Left cardiac atrium (tissue), 4 donors: Measurements from ENCODE around the gene ADAMTS16. TPM values are rescaled to one million over a fixed set of nuclear protein-coding genes. Genes with fewer than 3 reads are reported as not detected.

Source experiments
- ATAC-seq, 2 donors: fragments of 200-7000 bp; cut with Tn5 transposase; one replicate each; pipeline ENCODE4 v1.9.1; 2020; ENCODE audit warnings: mild to moderate bottlenecking in 2 of 2, moderate library complexity in 2 of 2
- DNase-seq: peaks from one replicate; pipeline ENCODE4 v3.0.0-alpha.2; 2020
- intact Hi-C, 2 donors: fragments of 100-400 bp; cut with DNase I; formaldehyde crosslinking; loops; one replicate each; pipeline versions ENCODE4 v1.14.1 to v1.15.1; 2022 to 2023
- total RNA-seq, 2 donors: library from RNA; stranded (reverse); fragmentation: NEBNext Ultra II Directional; extraction: Animal tissue kit (Norgen Biotek cat#: 25700); gene quantifications; one replicate each; pipeline ENCODE4 v1.2.1, GENCODE V29; 2021
- donor health status: DM: no; HTN: yes; CAD: no.
- donor health status: DM: no; HTN: yes; CAD: no; lungs with severe emphysema.
- donor health status: DM: yes; HTN: yes; CAD: no.
- donor health status: Dilated cardiomyopathy.

Gene ADAMTS16
- total RNA-seq, 2 donors from 2014 or later = 0.27 TPM; not detected in 1

DNA sequence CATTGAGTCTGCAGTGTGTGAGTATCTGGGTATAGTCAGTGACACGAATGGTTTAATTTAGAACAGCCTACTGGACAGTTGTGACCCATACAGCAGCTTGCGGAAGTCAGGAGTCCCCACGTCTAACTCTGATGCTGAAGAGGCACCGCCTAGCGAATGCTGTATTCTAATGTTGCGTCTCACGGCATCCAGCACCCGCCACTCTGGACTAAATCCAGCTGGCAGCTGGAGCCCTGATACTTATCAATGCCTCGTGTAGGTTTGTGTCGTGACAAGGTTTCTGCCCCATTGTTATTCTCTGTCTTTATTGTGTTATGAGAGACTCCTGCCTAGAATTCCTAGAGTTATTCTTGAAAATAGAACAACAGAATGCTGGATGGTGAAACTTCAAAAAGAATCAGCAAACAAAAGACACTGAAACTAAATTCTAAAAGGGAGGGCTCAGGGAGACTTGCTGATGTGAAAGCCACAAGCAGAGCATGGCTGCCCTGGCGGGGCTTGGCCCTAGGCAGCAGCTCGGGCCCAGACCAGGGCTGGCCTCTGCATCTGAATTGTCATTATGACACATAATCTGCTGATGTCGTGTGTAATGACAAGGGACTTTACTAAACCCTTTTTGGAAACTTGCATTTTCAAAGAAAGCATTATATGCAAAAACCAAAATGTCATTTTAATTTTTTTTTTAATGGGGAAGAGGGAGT is 158.9 kb downstream of the ADAMTS16 start:
- intact Hi-C loops = no loop called here
- ATAC-seq (no peak), DNase-seq (no peak)

DNA sequence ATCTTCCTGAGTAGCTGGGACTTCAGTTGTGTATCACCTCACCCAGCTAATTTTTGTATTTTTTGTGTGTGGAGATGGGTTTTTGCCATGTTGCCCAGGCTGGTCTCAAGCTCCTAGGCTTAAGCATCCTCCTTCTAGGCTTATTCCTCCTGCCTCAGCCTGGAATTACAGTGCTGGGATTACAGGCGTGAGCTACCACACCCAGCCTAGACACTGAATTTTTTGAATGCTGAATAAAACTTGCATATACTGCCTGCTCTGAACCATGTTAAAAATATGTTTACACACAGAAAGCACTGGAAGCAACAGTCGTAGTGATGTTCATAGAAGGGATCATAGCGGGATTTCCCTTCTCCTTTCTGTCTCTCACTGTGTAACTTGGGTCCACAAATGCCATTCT is 161.0 kb downstream of the ADAMTS16 start:
- intact Hi-C loops = no loop called here
- DNase-seq = no peak
- ATAC-seq = no peak

DNA sequence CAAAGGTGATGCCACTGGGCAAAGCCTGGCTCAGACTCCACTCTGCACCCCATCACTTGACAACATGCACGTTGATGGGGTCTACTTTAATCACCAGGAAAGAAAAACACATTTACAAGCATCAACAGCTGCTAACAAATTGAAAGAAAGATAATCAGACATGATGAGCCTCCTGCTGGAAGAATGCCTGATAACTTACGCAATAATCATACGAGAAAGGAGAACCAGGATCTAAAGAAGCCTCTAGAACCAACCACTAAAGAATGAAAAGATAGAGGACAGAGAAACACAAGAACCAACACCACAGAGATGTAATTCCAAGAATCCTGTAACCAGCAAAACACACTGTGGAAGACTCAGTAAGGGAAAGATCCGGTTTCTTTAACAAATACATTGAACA is 162.1 kb downstream of the ADAMTS16 start:
- no peak for ATAC-seq
- intact Hi-C loops = no loop called here
- no peak for DNase-seq

DNA sequence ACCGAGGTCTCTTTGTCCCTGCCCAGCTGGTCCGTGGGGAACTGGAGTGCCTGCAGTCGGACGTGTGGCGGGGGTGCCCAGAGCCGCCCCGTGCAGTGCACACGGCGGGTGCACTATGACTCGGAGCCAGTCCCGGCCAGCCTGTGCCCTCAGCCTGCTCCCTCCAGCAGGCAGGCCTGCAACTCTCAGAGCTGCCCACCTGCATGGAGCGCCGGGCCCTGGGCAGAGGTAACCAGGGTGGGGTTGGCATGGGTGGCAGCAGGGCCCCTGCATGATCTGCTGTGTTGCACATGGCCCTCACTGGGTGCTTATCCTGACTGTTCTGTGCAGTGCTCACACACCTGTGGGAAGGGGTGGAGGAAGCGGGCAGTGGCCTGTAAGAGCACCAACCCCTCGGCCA is 163.1 kb downstream of the ADAMTS16 start:
- intact Hi-C loops = no loop called here

DNA sequence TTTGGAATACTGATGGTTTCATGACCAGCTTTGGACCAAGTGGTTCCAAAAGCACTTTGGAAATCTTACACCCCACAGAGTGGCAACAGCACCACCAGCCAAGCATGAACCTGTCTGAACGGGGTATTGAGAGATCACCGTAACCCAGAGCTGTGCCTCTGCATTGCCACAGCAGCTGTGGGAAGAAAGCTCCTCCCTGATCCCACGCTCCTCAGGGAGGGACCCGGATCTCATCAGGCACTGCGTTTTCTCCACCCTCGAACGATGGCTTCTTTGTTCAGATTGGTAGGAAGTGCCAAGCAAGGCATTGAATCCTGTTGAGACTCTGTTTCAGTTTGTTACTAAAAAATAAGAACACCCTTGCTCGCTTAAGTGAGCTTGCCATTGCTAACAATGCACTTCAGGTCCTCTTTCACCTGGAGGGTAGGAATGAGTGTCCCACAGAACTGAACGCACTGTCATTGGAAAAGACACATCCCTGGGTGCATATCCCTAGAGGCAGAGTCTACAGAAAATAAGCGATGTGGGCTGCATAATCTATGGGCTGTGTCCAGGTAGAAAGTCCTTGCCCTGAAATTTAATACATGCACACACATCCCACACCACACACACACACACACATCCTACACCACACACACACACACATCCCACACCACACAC is 164.4 kb downstream of the ADAMTS16 start:
- no peak for ATAC-seq
- DNase-seq = no peak
- intact Hi-C loops = no loop called here

More for the DNA sequence above, 163.1 kb downstream of the ADAMTS16 start:
- DNase-seq = no peak
- no peak for ATAC-seq

DNA sequence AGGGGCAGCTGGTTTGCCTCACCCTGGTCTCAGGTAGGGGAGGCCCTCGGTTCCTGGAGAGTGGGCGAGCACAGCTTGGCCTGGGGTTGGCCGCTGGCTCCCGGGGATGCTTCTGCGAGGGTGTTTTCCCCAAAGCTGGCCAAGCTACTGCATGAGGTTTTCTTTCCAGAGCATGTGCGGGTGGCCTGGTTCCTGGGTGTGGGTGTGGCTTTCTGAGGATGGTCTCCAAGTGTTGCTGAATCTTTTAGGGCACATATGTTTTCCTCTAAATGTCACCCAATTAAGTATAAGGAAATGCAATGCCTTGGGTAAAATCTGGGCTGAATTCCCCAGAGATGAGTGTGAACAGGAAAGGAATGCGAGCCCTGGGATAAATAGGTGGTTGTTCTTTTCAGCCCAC is 166.6 kb downstream of the ADAMTS16 start:
- ATAC-seq (no peak), DNase-seq (no peak)
- intact Hi-C loops = no loop called here

DNA sequence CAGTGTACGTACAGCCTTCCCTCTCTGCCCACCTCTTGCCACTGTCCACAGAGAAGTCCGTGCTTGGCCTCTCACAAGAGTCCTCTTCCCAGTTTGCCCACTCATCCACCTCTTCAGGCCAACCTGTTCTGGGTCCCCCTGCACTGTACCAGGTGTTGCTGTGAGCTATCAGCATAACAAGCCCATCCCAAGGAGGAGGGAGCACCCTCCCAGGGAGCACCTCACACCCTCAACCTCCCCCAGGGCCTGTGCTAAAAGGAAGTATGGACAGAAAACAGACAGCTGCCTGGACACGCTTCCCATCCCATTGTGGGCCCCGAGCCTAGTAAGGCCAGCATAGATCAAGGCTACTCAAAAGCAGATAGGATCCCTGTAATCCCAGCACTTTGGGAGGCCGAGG is 168.2 kb downstream of the ADAMTS16 start:
- intact Hi-C loops = no loop called here
- DNase-seq (no peak), ATAC-seq (no peak)

DNA sequence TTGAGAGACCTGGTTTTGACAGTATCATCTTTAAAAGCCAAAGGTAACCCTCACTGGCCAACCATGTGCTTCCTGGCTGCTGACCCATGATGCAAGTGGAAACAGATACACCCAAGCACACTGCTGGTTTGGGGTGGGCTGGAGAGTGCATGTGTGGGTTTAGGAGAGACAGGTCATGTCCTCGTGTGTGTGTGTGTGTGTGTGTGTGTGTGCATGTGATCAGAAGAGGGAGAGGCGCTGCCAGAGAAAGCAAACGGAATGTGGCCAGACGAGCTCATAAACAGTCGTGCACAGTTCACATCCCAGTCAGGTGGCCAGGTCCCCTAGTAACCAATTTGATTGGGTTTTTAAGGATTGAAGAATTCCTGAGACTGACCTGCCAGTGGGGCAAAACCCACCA is 169.5 kb downstream of the ADAMTS16 start:
- ATAC-seq (no peak), DNase-seq (no peak)
- intact Hi-C loops = no loop called here

DNA sequence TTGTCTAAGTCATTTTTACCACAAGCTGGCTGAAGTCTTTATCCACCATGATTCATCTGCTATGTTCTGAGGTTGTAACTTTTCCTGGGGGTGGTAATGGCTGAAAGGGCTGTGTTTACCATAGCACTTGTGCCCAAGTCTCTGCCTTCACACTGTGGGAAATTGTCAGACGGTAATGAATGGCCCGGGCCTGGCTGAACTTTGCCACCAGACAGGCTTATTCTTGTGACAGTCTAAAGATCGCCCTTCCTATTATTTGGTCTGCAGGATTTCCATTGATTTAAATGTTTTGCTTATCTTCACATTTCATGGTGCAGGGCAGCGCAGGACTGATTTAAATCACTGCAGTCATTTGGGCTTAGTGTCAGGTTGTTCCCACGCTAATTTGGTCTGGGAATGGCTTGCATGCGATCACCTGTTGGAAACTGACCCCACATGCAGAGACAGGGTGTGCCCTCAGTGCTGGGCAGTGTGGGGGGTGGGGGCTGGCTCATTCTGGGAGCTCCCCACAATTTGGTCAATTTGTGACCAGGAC is 173.0 kb downstream of the ADAMTS16 start:
- intact Hi-C loops = no loop called here
- ATAC-seq = no peak

DNA sequence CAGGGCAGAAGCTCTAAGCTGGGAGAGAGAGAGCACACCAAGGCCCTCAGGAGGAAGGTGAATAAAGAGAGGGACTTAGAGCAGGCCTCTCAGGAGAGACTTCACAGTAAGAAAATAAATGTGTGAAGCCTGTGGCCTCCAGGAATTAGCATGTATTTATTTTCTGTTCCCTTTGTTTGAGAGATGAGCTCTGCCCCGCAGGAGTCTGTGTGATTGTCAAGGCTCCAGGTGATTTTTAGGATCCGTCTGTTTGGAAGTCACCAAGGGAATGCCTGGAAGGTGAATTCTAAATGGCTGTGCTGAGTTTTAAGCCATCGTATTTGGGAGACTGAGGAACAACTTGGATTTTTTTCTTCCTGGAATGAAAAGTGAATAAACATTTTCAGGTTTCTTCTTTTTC is 174.0 kb downstream of the ADAMTS16 start:
- DNase-seq (no peak), ATAC-seq (no peak)
- intact Hi-C loops = no loop called here

More for the DNA sequence above, 173.0 kb downstream of the ADAMTS16 start:
- DNase-seq = no peak

DNA sequence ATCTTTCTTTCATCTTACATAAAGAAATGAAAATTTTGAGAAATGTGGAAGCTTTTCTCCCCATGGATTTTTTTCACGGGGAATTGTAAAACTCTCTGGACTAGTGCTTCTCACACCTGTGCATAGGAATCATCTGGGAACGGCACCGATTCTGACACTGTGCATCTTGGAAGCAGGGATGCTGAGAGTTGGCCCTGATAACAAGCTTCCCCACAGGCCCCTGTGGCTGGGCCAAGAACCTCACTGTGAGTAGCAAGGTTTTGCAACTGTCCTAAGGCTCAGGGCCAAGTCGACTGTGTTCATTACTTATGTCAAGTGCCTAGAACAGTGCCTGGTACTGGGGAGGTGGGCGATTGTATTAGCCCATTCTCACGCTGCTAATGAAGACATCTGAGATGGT is 174.5 kb downstream of the ADAMTS16 start:
- DNase-seq (no peak), ATAC-seq (no peak)
- intact Hi-C loops = no loop called here

DNA sequence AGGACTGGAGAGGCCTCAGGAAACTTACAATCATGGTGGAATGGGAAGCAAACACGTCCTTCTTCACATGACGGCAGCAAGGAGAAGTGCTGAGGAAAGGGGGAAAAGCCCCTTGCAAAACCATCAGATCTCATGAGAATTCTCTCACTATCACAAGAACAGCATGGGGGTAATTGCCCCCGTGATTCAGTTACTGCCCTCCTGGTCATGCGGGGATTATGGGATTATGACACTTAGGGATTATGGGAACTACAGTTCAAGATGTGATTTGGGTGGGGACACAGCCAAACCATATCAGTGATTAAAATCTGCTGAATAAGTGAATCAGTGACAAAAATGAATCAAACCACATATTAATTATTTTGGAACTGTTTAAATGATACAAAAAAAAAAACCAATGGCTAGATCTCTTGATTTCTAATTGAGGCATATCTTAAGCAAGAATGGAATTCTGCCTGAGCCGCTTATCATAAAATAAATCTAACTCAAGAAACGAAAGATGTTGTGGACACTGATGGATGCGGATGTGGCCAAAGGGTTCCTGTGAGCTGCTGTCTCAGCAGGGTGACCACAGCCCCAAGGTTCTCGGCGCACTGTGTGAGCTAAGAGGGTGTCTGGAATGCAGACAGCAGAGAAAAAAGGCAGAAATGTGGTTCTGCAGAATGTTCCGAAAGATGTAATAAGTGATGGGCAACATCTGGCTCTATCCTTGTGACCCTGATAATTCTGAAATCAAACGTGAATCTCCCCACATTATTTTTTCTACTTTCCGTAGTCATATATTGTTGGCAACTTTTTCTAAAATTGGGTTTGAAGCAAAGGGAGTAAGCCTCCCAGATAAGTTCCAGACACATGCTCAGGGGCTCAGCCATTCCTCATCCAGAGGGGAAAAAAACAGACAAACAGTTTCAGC is 175.2 kb downstream of the ADAMTS16 start:
- intact Hi-C loops = no loop called here
- DNase-seq (no peak), ATAC-seq (no peak)

DNA sequence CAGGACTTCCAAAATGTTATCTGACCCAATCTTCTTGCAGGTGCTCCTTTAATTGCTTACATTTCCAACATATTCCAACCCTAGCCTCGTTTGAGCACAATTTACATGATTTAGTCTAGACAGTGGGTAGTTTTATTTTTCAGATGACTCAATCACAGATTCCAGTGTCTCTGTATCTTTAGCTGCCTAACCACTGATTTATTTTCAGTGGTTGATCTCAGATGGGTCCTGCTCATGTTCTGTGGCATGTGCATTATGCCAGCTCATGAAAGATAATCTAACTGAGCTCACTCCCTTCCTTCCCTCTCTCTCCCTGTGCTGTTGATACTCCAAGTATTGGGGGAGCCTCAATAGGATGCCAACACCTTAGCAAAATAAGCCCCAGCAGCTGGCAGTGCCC is 176.2 kb downstream of the ADAMTS16 start:
- intact Hi-C loops = no loop called here
- no peak for DNase-seq
- no peak for ATAC-seq

DNA sequence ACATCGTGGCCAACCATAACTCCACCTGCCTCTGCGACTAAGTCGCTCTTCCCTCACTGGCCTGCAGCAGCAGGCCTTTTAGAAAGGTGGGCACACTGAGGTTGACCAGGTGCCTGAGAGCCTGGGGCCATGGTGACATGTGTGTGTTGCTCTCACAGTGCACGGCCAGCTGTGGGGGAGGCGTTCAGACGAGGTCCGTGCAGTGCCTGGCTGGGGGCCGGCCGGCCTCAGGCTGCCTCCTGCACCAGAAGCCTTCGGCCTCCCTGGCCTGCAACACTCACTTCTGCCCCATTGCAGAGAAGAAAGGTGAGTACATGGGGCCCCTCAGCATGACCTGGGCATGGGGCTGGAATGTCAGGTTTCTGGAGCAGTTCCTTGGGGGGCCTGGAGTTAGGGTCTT is 177.8 kb downstream of the ADAMTS16 start:
- ATAC-seq (no peak), DNase-seq (no peak)
- intact Hi-C loops = no loop called here

DNA sequence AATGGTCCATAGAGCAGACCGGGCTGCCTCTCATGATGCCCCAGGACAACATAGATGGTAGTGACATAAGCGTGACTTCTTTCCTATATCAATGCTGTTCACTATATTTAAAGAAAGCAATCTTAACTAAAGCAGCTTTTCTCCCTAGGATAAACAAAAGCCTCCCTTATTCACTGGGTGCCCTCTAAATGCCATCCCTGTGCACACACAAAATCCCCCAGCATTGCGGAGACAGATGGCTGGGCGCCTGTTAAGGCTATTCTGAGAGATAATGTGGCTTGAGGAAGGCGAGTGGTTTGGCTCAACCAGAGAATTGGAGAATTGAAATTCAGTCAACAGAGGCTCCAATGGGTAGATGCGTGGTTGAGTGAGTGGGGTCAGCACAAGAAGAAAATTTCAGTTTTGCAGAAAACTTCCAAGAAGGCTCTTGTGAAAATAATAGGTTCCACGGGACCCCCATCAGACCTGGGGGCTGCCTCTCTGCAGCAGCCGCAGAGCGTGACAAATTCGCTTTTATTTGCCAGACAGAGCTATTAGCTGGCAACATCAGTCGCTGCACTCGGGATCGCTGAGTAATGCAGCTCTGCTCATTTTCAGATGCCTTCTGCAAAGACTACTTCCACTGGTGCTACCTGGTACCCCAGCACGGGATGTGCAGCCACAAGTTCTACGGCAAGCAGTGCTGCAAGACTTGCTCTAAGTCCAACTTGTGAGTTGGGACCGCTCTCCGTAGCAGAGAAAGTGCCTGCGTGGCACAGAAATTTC is 178.5 kb downstream of the ADAMTS16 start:
- ATAC-seq = no peak
- intact Hi-C loops = no loop called here
- DNase-seq = no peak

DNA sequence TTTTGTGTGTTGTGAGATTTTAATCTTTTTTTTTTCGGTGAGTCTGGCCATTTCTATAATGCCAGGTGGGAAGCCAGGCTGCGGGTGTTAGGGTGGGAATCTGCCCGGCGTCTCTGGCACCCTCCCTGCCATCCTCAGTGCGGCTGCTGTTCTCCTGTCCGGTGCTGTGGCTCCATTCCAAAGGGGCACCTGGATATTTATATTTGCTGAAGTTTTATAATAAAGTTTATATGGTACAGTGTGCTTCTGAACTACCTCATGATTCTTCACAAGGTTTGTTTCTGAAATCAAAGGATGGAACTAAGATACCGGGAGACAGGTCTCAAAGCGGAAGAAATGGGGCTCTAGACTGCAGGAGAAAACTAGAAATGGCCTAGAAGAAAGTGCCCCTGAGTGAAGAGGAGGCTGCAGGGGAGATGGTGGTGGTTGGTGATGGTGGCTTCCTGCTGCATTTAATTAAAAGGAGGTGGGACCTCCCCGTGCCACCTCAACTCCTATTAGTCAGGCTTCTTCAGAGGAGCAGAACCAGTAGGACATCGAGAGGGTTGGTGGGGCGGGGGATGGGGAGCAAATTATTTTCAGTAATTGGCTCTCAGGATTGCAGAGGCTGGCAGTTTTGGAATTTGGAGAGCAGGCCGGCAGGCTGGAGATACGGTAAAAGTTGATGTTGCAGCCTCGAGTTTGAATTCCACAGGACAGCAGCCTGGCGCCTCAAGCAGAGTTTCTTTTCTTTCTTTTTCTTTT is 180.1 kb downstream of the ADAMTS16 start:
- DNase-seq (no peak), ATAC-seq (no peak)
- intact Hi-C loops = no loop called here

DNA sequence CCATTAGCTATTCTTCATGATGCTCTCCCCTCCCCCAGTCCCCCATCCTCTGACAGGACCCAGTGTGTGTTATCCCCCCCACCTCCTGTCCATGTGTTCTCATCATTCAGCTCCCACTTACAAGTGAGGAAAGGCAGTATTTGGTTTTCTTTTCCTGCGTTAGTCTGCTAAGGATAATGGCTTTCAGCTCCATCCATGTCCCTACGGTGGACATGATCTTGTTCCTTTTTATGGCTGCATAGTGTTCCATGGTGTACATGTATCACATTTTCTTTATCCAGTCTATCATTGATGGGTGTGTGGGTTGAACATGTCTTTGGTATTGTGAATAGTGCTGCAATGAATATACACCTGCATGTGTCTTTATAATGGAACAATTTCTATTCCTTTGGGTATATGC is 181.0 kb downstream of the ADAMTS16 start:
- ATAC-seq = no peak
- intact Hi-C loops = no loop called here
- DNase-seq = no peak

DNA sequence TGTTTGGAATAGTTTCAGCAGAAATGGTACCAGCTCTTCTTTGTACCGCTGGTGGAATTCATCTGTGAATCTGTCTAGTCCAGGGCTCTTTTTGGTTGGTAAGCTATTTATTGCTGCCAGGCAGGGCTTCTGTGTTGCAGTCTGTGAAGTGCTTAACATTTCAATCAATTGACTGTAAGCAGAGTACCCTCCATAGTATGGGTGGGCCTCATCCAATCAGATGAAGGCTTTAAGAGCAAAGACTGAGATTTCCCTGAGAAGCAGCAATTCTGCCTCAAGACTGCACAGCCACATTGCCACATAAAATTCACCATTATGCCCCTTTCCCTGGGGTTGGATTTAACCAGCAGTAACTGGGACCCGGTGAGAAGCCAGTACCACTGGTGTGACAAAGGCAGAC is 183.4 kb downstream of the ADAMTS16 start:
- no peak for DNase-seq
- intact Hi-C loops = no loop called here
- ATAC-seq = no peak
